Femur (tissue), 1 donor: ENCODE results near the gene UGT1A4.

ENCODE experiments used
- DNase-seq: peaks from one replicate; pipeline ENCODE4 v3.0.0-alpha.2; 2017

The UGT1A4 gene

GRCh38 chr2:233814056-233814835, 95.7 kb downstream of the UGT1A4 start:
- DNase-seq: no peak

- no peak for DNase-seq
These were observed 97.3 kb downstream of the UGT1A4 start for GRCh38 chr2:233815861-233816260.

- DNase-seq: no peak
These were observed 97.8 kb downstream of the UGT1A4 start for GRCh38 chr2:233816334-233816733.

GRCh38 chr2:233816771-233817170, 98.2 kb downstream of the UGT1A4 start:
- no peak for DNase-seq

GRCh38 chr2:233817361-233817911, 98.9 kb downstream of the UGT1A4 start:
- no peak for DNase-seq

GRCh38 chr2:233817995-233818638, 99.6 kb downstream of the UGT1A4 start:
- no peak for DNase-seq

- DNase-seq: no peak
These were observed 100.4 kb downstream of the UGT1A4 start for GRCh38 chr2:233818639-233819621.

- DNase-seq: no peak
These were observed 101.6 kb downstream of the UGT1A4 start for GRCh38 chr2:233819884-233820773.

GRCh38 chr2:233820774-233821105, 102.2 kb downstream of the UGT1A4 start:
- peak; percentile 3 for DNase-seq

GRCh38 chr2:233821196-233821595, 102.7 kb downstream of the UGT1A4 start:
- DNase-seq: peak; percentile 2

- DNase-seq: peak; percentile 5
These were observed 103.2 kb downstream of the UGT1A4 start for GRCh38 chr2:233821709-233822100.

- peak; percentile 4 for DNase-seq
These were observed 103.7 kb downstream of the UGT1A4 start for GRCh38 chr2:233822101-233822771.
